GM19438 (cell line): ENCODE results near the gene PTPRS.

ENCODE experiments used
- ATAC-seq: cut with Tn5 transposase; IDR thresholded peaks from one replicate; pipeline ENCODE4 v1.9.1; 2021; ENCODE audit warnings: low read depth; ENCODE audit not compliant: unreplicated experiment

The PTPRS gene

GRCh38 chr19:5355693-5356092 is 15.1 kb upstream of the PTPRS start:
- ATAC-seq: no peak

DNA sequence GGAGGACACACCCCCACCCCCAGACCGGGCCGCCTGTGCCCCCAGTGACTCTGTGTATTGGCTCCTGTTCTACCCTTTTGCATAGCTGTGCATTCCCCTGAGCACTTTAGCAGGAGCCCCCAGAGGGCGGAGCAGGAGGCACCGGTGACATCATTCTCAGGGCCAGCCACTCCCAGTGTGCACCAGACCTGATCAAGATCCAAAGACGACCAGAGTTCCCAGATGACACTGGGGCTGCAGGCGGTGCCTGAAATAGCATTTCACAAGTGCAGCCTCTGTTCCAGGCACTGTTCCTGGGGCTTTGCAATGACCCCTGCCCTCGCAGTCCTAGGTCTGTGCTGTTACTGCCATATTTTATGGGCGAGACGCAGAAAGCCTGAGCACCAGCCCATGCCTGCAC is 14.5 kb upstream of the PTPRS start:
- ATAC-seq: no peak

GRCh38 chr19:5354403-5354802 is 13.8 kb upstream of the PTPRS start:
- no peak for ATAC-seq

DNA sequence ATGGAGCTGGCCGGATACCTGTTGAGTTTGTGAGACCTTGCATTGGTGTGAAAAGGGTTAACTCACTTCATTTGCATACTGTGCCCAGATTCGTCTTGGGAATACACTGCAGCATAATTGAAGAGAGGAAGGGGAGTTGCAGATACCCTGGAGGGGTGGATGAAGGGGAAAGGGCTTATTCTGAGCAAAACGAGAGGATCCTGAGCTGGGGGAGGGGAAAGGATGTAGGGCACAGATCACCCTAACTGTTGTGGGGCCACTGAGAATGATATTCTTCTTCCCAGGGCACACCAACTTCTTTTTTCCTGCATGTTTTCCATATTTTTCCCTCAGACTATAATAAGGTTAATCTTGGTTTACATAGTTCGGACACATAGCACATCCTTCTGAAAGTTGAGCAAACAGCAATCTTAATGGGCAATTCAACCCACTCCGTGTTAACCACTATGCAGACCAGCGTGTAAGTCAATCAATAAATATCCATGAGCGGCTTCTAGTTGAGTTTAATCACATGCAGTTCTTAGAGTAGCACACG is 11.7 kb upstream of the PTPRS start:
- ATAC-seq: no peak

DNA sequence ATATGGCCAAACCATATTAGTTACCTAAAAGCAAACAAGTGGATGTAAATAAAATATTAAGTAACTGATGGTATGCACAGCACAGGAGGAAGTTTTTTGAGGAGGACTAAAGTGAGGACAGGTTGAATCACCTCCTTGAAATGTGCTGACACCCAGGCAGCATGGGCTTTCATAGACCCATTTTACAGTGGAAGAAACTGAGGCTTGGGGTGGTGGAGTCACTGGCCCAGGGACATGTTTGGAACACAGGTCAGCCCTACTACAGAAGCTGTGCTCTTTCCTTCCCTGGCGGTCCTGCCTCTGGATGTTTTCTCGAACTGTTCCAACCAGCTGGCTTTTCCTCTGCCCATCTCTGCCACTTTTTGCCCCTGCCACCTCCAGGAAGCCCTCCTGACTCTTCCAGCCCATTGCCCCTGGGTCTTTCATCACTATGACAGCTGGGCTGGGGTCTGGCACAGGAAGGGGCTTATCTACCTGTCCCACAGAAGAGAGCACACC is 11.2 kb upstream of the PTPRS start:
- ATAC-seq: no peak

DNA sequence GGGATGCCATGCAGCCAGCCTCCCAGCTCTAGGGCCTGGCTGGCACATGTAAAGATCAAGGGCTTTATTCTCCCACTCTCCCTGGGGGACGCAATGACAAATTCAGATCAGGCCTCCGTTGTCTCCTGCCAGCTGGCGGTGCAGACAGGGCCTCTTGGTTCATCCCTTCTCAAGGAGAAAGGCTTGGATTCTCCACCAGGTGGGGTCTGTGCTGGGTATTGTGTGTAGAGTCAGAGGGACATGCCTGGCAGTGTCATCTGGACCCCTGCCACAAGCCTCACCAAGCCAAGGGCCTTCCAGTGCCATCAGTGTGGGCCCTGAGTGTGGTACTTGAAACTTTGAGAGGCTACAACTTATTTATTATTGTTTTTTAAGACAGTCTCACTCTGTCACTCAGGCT is 8.4 kb upstream of the PTPRS start:
- no peak for ATAC-seq

DNA sequence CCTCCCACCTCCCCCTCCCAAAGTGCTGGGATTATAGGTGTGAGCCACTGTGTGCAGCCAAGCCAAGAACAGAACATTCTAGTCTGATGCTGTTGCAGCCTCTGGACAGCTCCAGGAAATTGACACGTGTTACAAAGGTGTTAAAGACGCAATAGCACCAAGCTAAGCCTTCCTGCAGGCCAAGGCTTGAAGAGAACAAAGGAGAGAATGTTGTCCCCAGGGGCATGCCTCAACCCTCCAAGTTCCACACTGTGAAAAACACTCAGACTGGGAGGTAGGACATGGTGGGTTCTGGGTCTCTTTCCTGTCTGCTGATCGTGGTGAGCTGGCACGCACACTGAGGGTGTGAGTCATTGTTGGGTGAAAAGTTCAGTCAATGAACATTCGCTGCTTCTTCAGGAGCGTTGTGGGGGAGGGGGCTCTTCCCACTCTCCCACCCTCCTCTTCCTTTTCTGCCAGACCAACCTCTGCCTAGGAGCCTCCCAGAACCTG is 5.3 kb upstream of the PTPRS start:
- ATAC-seq: no peak

DNA sequence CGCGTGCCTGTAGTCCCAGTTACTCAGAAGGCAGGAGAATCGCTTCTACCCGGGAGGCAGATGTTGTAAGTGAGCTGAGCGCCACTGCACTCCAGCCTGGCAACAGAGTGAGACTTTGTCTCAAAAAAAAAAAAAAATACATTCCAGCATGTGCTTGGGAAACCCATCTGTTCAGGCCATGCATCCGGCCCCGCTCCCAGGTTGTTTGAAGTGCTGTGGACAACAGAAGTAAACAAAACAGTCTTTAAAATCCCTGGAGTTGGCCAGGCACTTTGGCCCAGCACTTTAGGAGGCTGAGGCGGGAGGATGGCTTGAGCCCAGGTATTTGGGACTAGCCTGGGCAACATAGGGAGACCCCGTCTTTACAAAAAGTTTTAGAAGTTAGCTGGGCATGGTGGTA is 3.2 kb upstream of the PTPRS start:
- ATAC-seq: no peak

DNA sequence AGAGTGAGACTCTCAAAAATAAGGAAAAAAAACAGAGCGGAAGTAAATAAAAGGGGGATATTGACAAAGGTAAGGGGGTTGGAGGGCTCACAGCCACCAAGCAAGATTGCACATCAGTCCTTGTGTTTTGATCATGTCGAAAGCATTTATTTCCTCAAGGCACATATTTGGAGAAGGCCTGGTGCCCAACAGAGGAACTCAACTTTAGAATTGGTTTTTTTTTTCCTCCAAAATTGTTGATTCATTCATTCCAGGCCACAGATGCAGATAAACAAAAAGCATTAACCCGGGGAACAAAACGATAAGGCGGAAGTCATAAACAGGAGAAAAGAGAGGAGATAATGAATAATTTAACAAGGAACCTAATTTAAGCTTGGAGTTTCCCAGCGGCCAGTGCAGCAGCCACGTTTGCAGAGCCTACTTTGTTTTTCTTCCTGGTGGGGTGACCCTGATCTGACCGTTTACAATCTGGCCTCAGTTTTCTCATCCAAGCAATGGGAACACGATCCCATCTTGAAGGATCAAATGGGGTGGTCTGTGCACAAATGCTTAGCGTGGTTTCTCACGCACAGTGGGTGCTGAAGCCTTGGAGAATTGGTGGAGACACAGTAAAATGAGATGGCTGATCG is 2.1 kb upstream of the PTPRS start:
- ATAC-seq: no peak

- no peak for ATAC-seq
Measured at GRCh38 chr19:5341981-5342380, 1.4 kb upstream of the PTPRS start.

DNA sequence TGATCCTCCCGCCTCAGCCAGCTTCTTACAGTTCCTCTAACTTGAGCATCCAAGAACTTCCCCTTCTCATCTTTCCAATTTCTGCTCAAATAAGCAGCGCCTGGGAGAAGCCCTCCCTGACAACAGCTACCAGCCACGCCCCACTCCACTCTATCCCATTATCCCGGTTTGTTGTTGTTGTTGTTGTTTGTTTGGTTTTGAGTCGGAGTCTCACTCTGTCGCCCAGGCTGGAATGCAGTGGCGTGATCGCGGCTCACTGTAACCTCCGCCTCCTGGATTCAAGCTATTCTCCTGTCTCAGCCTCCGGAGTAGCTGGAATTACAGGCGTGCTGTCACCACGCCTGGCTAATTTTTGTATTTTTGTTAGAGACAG is 822 bp upstream of the PTPRS start:
- ATAC-seq: no peak

- peak; percentile 11 for ATAC-seq
Measured at GRCh38 chr19:5339950-5340636, 519 bp downstream of the PTPRS start.

DNA sequence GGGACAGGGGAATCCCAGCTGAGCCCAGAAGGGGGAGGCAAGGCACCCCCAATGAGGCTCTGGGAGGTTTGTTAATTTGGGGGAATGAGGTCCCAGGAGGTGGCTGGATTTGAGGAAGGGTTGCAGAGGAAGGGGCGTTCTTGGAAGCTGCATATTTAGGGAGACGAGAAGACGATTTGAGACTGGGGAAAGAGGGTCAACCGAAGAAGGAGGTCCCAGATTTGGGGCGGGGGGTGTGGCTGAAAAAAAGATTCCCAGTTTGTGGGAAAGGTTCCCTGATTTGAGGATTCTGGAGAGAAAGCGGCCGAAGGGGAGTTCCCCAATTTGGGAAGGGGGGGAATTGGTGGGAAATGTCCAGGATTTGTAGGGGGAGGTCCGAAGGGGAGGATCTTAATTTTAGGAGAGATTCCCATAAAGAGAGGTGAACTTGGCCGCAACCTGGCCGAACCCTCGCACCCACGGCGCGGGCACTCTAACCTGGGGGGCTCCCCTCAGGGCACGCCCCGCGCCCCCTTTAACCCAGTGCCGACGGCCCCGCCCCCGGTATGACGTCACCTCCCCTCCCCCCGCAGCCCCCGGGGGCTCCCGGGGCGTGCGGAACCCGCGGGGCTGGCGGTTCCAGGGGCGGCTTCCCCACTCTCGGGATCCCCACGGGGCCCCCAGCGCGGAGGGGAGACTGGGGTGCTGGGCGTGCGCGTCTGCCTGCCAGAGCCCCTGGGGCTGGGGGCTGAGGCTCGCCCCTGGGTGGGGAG is 1.2 kb downstream of the PTPRS start:
- ATAC-seq: no peak

GRCh38 chr19:5338656-5339197 is 1.9 kb downstream of the PTPRS start:
- no peak for ATAC-seq

DNA sequence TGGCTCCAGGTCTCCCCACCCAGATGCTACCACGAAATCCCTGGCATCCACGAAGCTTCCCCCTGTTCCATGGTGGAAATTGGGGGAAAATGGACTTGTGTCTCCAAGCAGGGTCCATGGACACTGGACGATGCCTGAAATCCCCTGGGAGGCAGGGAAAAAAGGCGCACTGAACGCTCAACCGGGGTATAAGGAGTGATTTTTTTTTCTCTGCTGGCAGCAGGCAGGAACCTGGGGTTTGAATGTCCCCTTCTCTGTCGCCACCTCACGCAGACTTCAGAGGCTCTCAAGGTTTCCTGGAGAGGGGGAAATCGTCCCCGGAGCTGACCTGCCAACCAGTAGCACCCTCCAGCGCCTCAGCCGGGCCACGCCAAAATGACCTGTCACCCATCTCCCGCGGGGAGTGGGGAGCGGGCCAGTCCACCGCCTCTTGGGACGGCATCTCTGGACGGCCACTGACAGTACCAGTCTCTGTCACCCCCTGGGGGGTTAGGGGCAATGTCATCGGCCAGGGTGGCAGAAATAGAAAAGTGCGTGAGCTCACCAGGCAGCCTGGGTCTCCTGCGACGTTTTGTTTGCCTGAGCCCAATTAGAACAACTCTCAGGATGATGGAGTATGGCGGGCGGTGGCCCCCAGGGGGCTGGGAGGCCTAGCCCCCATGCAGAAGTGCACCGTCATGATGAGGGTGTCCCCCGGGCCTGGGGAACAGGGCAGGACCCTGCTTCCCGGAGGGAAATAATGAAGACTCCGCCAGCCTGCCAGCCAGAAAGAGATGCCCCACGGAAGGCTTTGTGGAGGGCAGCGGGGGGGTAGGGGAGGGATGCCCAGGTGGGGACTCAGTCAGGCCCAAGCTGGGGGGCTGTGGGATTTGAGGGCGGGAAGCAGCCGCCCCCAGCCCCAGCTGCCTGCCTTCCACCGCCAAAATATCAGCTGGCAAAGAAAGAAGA is 2.6 kb downstream of the PTPRS start:
- no peak for ATAC-seq

DNA sequence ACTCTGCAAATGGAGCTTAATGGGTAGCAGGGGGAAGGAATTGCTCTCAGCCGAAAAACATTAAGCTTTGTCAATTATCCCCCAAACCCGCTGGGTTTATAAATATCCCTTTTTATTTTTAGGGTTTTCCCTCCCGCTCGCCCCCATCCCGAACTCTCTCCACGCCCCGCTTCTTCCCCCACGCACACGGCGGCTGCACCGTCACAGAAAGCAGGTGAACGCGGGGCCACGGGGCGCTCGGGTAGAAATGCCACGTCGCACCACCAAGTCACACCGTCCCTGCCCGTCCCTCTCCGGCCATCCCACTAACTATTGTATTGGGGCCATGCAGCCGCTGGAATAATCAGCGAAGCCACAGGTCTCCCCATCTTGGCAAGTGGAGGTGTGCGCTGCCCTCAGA is 3.5 kb downstream of the PTPRS start:
- ATAC-seq: no peak

GRCh38 chr19:5336195-5336965 is 4.2 kb downstream of the PTPRS start:
- no peak for ATAC-seq

- ATAC-seq: no peak
Measured at GRCh38 chr19:5335593-5335992, 5.0 kb downstream of the PTPRS start.

GRCh38 chr19:5334824-5335500 is 5.7 kb downstream of the PTPRS start:
- ATAC-seq: no peak
